ENCODE data around the gene ZBTB32. TPM values are rescaled to one million over a fixed set of nuclear protein-coding genes. Genes with fewer than 3 reads are reported as not detected.

ZBTB32 gene
- total and polyA plus RNA-seq, 8 donors = 0.13 to 0.14 TPM; not detected in 6

- intact Hi-C loops (cut with DNase I) = no loop called here
- DNase-seq = no peak
- H3K36me3 ChIP-seq = no peaks in the 10 kb centered on the region
- FAIRE-seq = no peak
- H3K4me3 ChIP-seq = no peak overlapping the region
- ATAC-seq = no peak
- no peaks in the 10 kb centered on the region for H3K9me3 ChIP-seq
- no peaks in the 10 kb centered on the region for H3K27me3 ChIP-seq
- no peak for TF ChIP-seq CTCF (IDR thresholded peaks at IDR 0.05)
- WGBS, 2 donors = 84 to 89% methylated on average over 2 of the region's 2 CpGs
- H3K4me1 ChIP-seq = peaks cover 6 to 8% (median 8%) of the 10 kb centered on the region in 3 donors
- H3K27ac ChIP-seq = no peak overlapping the region
These were observed 9.1 kb downstream of the ZBTB32 start for GRCh38 chr19:35713506-35713850.

- H3K27ac ChIP-seq = no peak overlapping the region
- H3K36me3 ChIP-seq = no peaks in the 10 kb centered on the region
- FAIRE-seq (no peak), ATAC-seq (no peak), DNase-seq (no peak)
- H3K4me1 ChIP-seq = peaks cover 6 to 9% (median 8%) of the 10 kb centered on the region in 3 donors
- WGBS, 2 donors = 78 to 81% methylated on average over 12 of the region's 12 CpGs
- H3K4me3 ChIP-seq = no peak overlapping the region
- intact Hi-C loops (cut with DNase I) = loop anchor here in 1 of 3 donors (2.0 kb wide), 1 partner anchor 19 kb away; no protein-coding TSS in a partner anchor
- TF ChIP-seq CTCF (IDR thresholded peaks at IDR 0.05) = no peak
- H3K27me3 ChIP-seq = no peaks in the 10 kb centered on the region
- H3K9me3 ChIP-seq = no peaks in the 10 kb centered on the region
These were observed 9.6 kb downstream of the ZBTB32 start for GRCh38 chr19:35713904-35714495.

GRCh38 chr19:35714601-35715354 lies 10.4 kb downstream of the ZBTB32 start:
- H3K4me1 ChIP-seq = peaks cover 6 to 15% (median 8%) of the 10 kb centered on the region in 3 donors
- no peak overlapping the region for H3K4me3 ChIP-seq
- no peaks in the 10 kb centered on the region for H3K9me3 ChIP-seq
- TF ChIP-seq CTCF (IDR thresholded peaks at IDR 0.05) = no peak
- H3K36me3 ChIP-seq = no peaks in the 10 kb centered on the region
- 77 to 78% methylated on average over 14 of the region's 14 CpGs for WGBS, 2 donors
- intact Hi-C loops (cut with DNase I) = loop anchor here in 1 of 3 donors (2.0 kb wide), 1 partner anchor 20 kb away; no protein-coding TSS in a partner anchor
- ATAC-seq (no peak), DNase-seq (peak in 3 of 6 donors; percentile 21 to 66 (median 34)), FAIRE-seq (no peak)
- no peaks in the 10 kb centered on the region for H3K27me3 ChIP-seq
- no peak overlapping the region for H3K27ac ChIP-seq

GRCh38 chr19:35715355-35715809 lies 11.0 kb downstream of the ZBTB32 start:
- ATAC-seq = no peak
- Histone ChIP-seq H3K4me1 (peaks cover 6 to 15% (median 8%) of the 10 kb centered on the region in 3 donors), H3K36me3 (no peaks in the 10 kb centered on the region), H3K27ac (no peak overlapping the region), H3K9me3 (no peaks in the 10 kb centered on the region), H3K4me3 (peak overlapping the region in 3 of 4 donors; percentile 76 to 92 (median 83)), H3K27me3 (no peaks in the 10 kb centered on the region)
- intact Hi-C loops (cut with DNase I) = loop anchor here in 1 of 3 donors (2.0 kb wide), 1 partner anchor 21 kb away; no protein-coding TSS in a partner anchor
- no peak for TF ChIP-seq CTCF (IDR thresholded peaks at IDR 0.05)
- DNase-seq = peak in 2 of 6 donors; percentile 22 to 79
- 77 to 79% methylated on average over 7 of the region's 7 CpGs for WGBS, 2 donors
- no peak for FAIRE-seq
